HepG2 (cell line): ENCODE data around the gene SAPCD2. TPM values are rescaled to one million over a fixed set of nuclear protein-coding genes. Genes with fewer than 3 reads are reported as not detected.

ENCODE experiments used
- ATAC-seq: fragments of 200-7000 bp; cut with Tn5 transposase; 3 replicates; pipeline ENCODE4 v1.9.1; 2020; ENCODE audit warnings: mild to moderate bottlenecking, moderate library complexity
- BruUV-seq: library from RNA; stranded (reverse); fragments of 400-500 nt; replicated peaks from 2 replicates; lab custom pipeline; 2021; lab: Mats Ljungman, UMichigan
- CTCF ChIA-PET: fragments of 300-600 bp; formaldehyde crosslinking; extraction: SDS; loops from one replicate; lab custom pipeline; 2021; ENCODE audit warnings: low total read pairs, inconsistent platforms, low intra/inter-chr PET ratio; lab: Yijun Ruan, JAX
- POLR2A ChIA-PET: fragments of 350-600 bp; sonication (Branson Sonifier 250); formaldehyde crosslinking; loops from one replicate; lab custom pipeline; 2020; ENCODE audit warnings: antibody characterized with exemption, inconsistent platforms; lab: Yijun Ruan, JAX
- DNase-seq: peaks from one replicate; pipeline ENCODE4 v3.0.0-alpha.2; 2015; ENCODE audit warnings: low spot score
- FAIRE-seq: peaks from 3 replicates; lab custom pipeline; 2011; peaks lifted over from hg19 to GRCh38; lab: Jason Lieb, UNC
- H2AFZ ChIP-seq: one replicate; pipeline ENCODE4 v1.6.1; 2011; ENCODE audit warnings: low read length, inconsistent platforms
- H3K27ac ChIP-seq: fragments of 300-600 bp; 3 replicates; pipeline ENCODE4 v1.8.0; 2011; ENCODE audit warnings: mixed run types, mild to moderate bottlenecking, mixed read lengths, low read length, inconsistent platforms; ENCODE audit not compliant: insufficient read depth; ENCODE audit errors: extremely low read length
- H3K27me3 ChIP-seq, 2 experiments: fragments of 200-600 bp in 1 of 2; 2 replicates in 1 of 2; 3 replicates in 1 of 2; pipeline versions ENCODE4 v1.6.0 to v1.8.0; 2011; ENCODE audit warnings: low read length in 2 of 2, mild to moderate bottlenecking in 2 of 2, moderate library complexity in 2 of 2, inconsistent platforms in 1 of 2; ENCODE audit not compliant: insufficient read depth in 2 of 2, control insufficient read depth in 1 of 2
- H3K36me3 ChIP-seq, 2 experiments: fragments of 200-600 bp in 1 of 2; replicated peaks in 1 of 2; 2 replicates in 1 of 2; 3 replicates in 1 of 2; pipeline versions ENCODE4 v1.5.1 to v1.8.0; 2011; ENCODE audit warnings: low read length in 2 of 2, inconsistent platforms in 1 of 2; ENCODE audit not compliant: insufficient read depth in 2 of 2, control insufficient read depth in 1 of 2
- H3K4me1 ChIP-seq: 2 replicates; pipeline ENCODE4 v1.5.1; 2012; ENCODE audit warnings: low read length, inconsistent platforms; ENCODE audit not compliant: insufficient read depth
- H3K4me2 ChIP-seq: 2 replicates; pipeline ENCODE4 v1.6.0; 2011; ENCODE audit warnings: low read depth, low read length, inconsistent platforms
- H3K4me3 ChIP-seq, 3 experiments: fragments of 200-600 bp in 1 of 3; sonication (generic), shearing (Covaris generic) in 1 of 3; replicated peaks in 1 of 3; 2 replicates each; pipeline ENCODE4 v1.5.1; 2011 to 2016; ENCODE audit warnings: low read length in 3 of 3, inconsistent platforms in 2 of 3, low read depth in 2 of 3, mild to moderate bottlenecking in 2 of 3, control low read depth in 1 of 3, mixed read lengths in 1 of 3; ENCODE audit not compliant: insufficient read depth in 1 of 3
- H3K79me2 ChIP-seq: one replicate; pipeline ENCODE4 v1.6.1; 2011; ENCODE audit warnings: low read length, inconsistent platforms; ENCODE audit not compliant: insufficient read depth
- H3K9ac ChIP-seq: 2 replicates; pipeline ENCODE4 v1.6.0; 2011; ENCODE audit warnings: mild to moderate bottlenecking, low read depth, low read length, inconsistent platforms; ENCODE audit not compliant: insufficient read depth
- H3K9me3 ChIP-seq: 2 replicates; pipeline ENCODE4 v1.5.1; 2012; ENCODE audit warnings: mild to moderate bottlenecking, low read length
- H4K20me1 ChIP-seq: 2 replicates; pipeline ENCODE4 v1.6.0; 2011; ENCODE audit warnings: inconsistent platforms, mild to moderate bottlenecking, low read length, moderate library complexity; ENCODE audit not compliant: insufficient read depth
- DZIP1 ChIP-seq: sonication (generic); formaldehyde crosslinking; IDR thresholded peaks from 2 replicates; pipeline ENCODE4 v1.5.0; 2020; ENCODE audit warnings: mild to moderate bottlenecking, missing genetic modification reagents
- FOXO1 ChIP-seq: sonication (generic); formaldehyde crosslinking; IDR thresholded peaks from 2 replicates; pipeline ENCODE4 v1.4.0; 2020; ENCODE audit warnings: missing genetic modification reagents
- HDAC1 ChIP-seq: sonication (generic); formaldehyde crosslinking; IDR thresholded peaks from 2 replicates; pipeline ENCODE4 v1.5.1; 2020; ENCODE audit warnings: mild to moderate bottlenecking, missing genetic modification reagents
- HDAC2 ChIP-seq: sonication (generic); formaldehyde crosslinking; IDR thresholded peaks from 2 replicates; pipeline ENCODE4 v1.4.0; 2020; ENCODE audit warnings: missing genetic modification reagents
- HMG20A ChIP-seq: IDR thresholded peaks from 2 replicates; pipeline ENCODE4 v1.6.1; 2016; ENCODE audit warnings: borderline replicate concordance
- IRF1 ChIP-seq: sonication (generic); formaldehyde crosslinking; IDR thresholded peaks from 2 replicates; pipeline ENCODE4 v1.4.0; 2020; ENCODE audit warnings: low read depth, mild to moderate bottlenecking, missing genetic modification reagents
- MAX ChIP-seq: IDR thresholded peaks from 2 replicates; pipeline ENCODE4 v1.6.1; 2012; ENCODE audit warnings: inconsistent platforms
- NFYB ChIP-seq: sonication (generic); formaldehyde crosslinking; IDR thresholded peaks from 2 replicates; pipeline ENCODE4 v1.4.0; 2020; ENCODE audit warnings: missing genetic modification reagents
- PAF1 ChIP-seq: IDR thresholded peaks from 2 replicates; pipeline ENCODE4 v1.6.1; 2016; ENCODE audit warnings: missing genetic modification reagents, missing compliant biosample characterization
- RNF2 ChIP-seq: fragments of 450-650 bp; conservative IDR thresholded peaks from 2 replicates; pipeline ENCODE4 v1.6.1; 2016; ENCODE audit warnings: low read depth
- ZFY ChIP-seq: sonication (generic); formaldehyde crosslinking; IDR thresholded peaks from 2 replicates; pipeline ENCODE4 v1.4.0; 2020; ENCODE audit warnings: missing genetic modification reagents
- ZNF883 ChIP-seq: sonication (generic); formaldehyde crosslinking; IDR thresholded peaks from 2 replicates; pipeline ENCODE4 v1.5.1; 2020; ENCODE audit warnings: mild to moderate bottlenecking, missing genetic modification reagents; ENCODE audit errors: not compliant biosample characterization
- WGBS: methylation state at CpG from one replicate; pipeline ENCODE4 v1.1.6; 2017; ENCODE audit warnings: low lambda C conversion rate; 5-methylcytosine and 5-hydroxymethylcytosine counted together
- in situ Hi-C: cut with HindIII; loops from 2 replicates; pipeline ENCODE4 v1.10.0; 2017; ENCODE audit warnings: low pct_unique_long_range_greater_than_20kb; ENCODE audit not compliant: extremely low pct_ligation_motif_present
- intact Hi-C: fragments of 100-400 bp; cut with micrococcal nuclease; formaldehyde crosslinking; loops from one replicate; pipeline ENCODE4 v1.10.0; 2022; ENCODE audit not compliant: unreplicated experiment
- polyA plus RNA-seq, 8 experiments: library from polyadenylated mRNA; depleted of rRNA in 3 of 8; stranded (reverse) in 7 of 8; unstranded in 1 of 8; fragments of >200 nt; fragmentation: Illumina TruSeq in 4 of 8; extraction: Trizol in 4 of 8; gene quantifications; 2 replicates each; pipeline versions ENCODE4 v1.2.1 to v1.2.3, GENCODE V29; 2011 to 2016; ENCODE audit warnings: low read depth in 4 of 8, missing spikeins in 1 of 8, mixed read lengths in 1 of 8; ENCODE audit not compliant: insufficient read depth in 1 of 8
- total RNA-seq, 5 experiments: library from RNA; depleted of rRNA; stranded (reverse); fragments of >200 nt; fragmentation: Illumina TruSeq; extraction: Trizol; gene quantifications; 2 replicates each; pipeline ENCODE4 v1.2.3, GENCODE V29; 2016; ENCODE audit warnings: low read depth in 1 of 5

The SAPCD2 gene
- total and polyA plus RNA-seq, 2 of the 13 experiments (the other 11 are each of a cell fraction or from before 2014, with no cell fraction given) = 21.9 to 42.8 TPM

- TF ChIP-seq IRF1 (CRISPR knock-in tag) (no peak), HDAC2 (CRISPR knock-in tag) (peak; percentile 3; the same call in 1 of the 2 replicates), NFYB (CRISPR knock-in tag) (no peak)
Measured at GRCh38 chr9:137068539-137069507, 1.5 kb downstream of the SAPCD2 start (continued).

GRCh38 chr9:137067860-137068538 is 2.4 kb downstream of the SAPCD2 start:
- Histone ChIP-seq H3K9ac (peak overlapping the region; percentile 67; the same call in 1 of the 2 replicates), H3K27me3 (no peaks in the 10 kb centered on the region; a peak in 1 of 5 replicates), H3K79me2 (peaks cover 13% of the 10 kb centered on the region), H3K4me3 (peak overlapping the region; percentile 58 to 88 (median 74); a peak in 5 of 6 replicates), H3K4me1 (peaks cover 35% of the 10 kb centered on the region), H3K9me3 (no peaks in the 10 kb centered on the region), H3K4me2 (peak overlapping the region; percentile 96), H3K36me3 (peaks cover 3 to 16% of the 10 kb centered on the region in 2 experiments; a peak in 2 of 5 replicates), H2AFZ (no peak overlapping the region), H4K20me1 (peaks cover 7% of the 10 kb centered on the region; the same call in 1 of the 2 replicates), H3K27ac (peak overlapping the region; percentile 41)
- BruUV-seq = no TSS peak
- in situ Hi-C loops = no loop called here
- peak; percentile 82 for ATAC-seq
- FAIRE-seq = peak; percentile 92
- DNase-seq = peak; percentile 82
- ChIA-PET CTCF (interaction anchor here (0.8 to 2.2 kb wide), 6 partner anchors 18 to 48 kb away, joined by 3 to 25 read pairs (median 4); partner anchors contain the start of genes ABCA2, MAN1B1 and NPDC1), POLR2A (interaction anchor here (0.6 to 6.0 kb wide), 12 partner anchors 9 to 268 kb away, joined by 3 to 105 read pairs (median 4); partner anchors contain the start of genes ENTPD2, MAN1B1, NPDC1 and TOR4A)
- intact Hi-C loops = loop anchor here (1.0 kb wide), 1 partner anchor 22 kb away; the partner anchor contains the start of gene NPDC1
- WGBS = 0% methylated on average over 2 of the region's 12 CpGs
- TF ChIP-seq DZIP1 (CRISPR knock-in tag) = no peak
- peak; percentile 78 for TF ChIP-seq ZFY (CRISPR knock-in tag)
- TF ChIP-seq ZNF883 = peak; percentile 68
- TF ChIP-seq RNF2 = no peak
- TF ChIP-seq MAX = peak; percentile 76
- TF ChIP-seq FOXO1 (CRISPR knock-in tag) = peak; percentile 4; the same call in 1 of the 2 replicates
- TF ChIP-seq HMG20A = no peak
- peak; percentile 89 for TF ChIP-seq HDAC1
- TF ChIP-seq PAF1 = no peak
